Left hindlimb (tissue), 1 donor: Measurements from ENCODE around the gene C1orf141.
"Not testable (repeated sequence)": the region's sequence is repeated elsewhere in the genome, so short reads cannot be mapped to it uniquely, and the experiment has no call there.

ENCODE experiments used
- DNase-seq: peaks from one replicate; pipeline ENCODE4 v3.0.0-alpha.2; 2018

Gene C1orf141

GRCh38 chr1:67078291-67078690, 56.5 kb downstream of the C1orf141 start:
- no peak for DNase-seq

- no peak for DNase-seq
Observed at GRCh38 chr1:67077593-67077992, 57.2 kb downstream of the C1orf141 start.

DNA sequence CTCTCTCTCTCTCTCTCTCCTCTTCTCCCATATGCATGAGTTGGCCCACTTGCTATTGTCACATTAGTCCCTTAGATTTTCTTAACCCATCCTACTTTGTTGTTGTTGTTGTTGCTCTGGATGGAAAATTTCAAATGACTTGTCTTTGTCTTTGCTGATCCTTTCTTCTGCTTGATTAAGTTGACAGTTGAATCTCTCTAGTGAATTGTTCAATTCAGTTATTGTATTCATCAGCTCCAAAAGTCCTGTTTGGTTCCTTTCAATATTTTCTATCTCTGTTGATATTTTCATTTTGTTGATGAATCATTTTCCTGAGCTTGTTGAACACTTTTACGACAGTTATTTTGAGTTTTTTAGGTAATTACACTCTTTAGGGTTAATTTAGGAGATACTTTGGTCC, 62.0 kb downstream of the C1orf141 start:
- no peak for DNase-seq

DNA sequence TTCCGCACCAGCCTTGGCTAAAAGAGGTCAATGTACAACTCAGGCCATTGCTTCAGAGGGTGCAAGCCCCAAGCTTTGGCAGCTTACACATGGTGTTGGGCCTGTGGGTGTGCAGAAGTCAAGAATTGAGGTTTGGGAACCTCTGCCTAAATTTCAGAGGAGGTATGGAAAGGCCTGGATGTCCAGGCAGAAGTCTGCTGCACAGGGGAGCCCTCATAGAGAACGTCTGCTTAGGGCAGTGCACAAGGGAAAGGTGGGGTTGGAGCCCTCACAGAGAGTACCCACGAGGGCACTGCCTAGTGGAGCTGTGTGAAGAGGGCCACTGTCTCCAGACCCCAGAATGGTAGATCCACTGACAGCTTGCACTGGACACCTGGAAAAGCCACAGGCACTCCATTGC, 67.1 kb downstream of the C1orf141 start:
- not testable (repeated sequence) for DNase-seq

DNA sequence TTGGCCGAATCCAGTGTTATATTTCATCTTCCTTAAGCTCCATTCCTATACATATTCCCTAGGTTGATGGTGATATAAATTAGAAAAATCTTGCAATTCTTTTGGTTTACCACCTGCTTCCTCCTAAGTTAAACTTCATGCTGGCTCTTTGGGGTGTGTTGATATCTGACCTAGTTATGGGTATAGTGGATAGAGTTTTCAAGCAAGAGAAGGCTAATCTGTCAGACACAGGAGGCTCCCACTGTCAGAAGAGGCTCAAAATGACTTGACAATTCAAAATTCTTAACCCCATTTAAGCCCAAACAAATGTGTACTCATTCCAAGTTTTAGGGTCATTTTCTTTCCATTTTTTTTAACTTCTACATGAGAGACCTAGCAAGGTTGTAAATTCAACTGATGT, 72.4 kb downstream of the C1orf141 start:
- no peak for DNase-seq

- DNase-seq = no peak
Observed at GRCh38 chr1:67061266-67061665, 73.5 kb downstream of the C1orf141 start.

DNA sequence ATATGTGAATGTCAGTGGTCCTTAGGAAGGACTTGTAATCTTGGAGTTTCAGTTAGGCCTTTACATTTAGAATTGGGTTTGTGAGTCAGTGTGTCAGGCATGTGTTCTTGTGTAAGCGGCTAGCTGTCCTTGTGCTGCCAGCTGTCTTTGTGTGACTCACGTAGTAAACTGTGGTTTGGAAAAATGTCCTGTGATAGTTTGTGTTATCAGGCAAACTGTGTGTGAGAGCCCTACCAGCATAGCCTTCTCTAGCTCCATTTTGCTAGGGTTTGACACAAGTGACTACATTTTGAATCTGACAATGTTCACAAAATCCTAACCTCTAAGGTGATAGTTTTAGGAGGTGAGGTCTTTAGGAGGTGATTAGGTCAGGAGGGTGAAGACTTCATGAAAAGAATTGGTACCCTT, 74.0 kb downstream of the C1orf141 start:
- no peak for DNase-seq

DNA sequence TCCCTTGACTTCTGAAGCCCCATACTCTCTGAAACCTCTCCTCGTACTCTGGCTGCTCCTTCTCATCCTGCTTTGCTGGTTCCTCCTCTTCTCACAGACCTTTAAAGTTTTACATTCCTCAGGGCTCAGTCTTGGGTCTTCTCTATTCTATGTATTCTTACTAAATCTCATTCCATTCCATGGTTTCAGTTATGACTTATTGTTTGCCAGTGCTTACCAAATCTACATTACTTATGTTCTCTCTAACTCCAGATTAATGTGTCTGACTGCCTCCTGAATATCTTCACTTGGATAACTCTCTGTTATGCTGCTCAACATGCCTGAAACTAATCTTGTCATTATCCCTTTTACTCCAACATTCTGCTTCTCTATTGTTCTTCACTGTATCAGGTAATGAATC, 75.4 kb downstream of the C1orf141 start:
- no peak for DNase-seq

DNA sequence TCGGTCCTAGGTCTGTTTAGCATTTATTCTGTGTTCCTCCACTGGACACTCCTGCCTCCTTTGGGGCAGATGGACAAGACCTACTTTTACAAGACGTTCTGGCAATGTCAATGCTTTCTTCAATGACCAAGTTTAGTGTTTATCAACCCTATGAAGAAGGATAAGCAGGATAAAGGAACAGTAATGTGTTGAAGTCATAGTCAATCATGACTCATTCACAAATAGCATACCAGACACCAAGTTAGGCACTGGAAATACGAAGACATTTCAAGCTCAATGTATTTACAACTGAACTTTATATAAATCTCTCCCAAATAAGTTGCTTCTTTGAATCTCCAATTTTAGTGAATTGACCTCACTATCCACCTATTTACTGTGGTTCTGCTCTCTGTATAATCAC, 76.0 kb downstream of the C1orf141 start:
- no peak for DNase-seq

- DNase-seq = no peak
Observed at GRCh38 chr1:67058242-67058641, 76.5 kb downstream of the C1orf141 start.

- DNase-seq = peak; percentile 90
Observed at GRCh38 chr1:67053785-67054772, 80.7 kb downstream of the C1orf141 start, which contains the start of gene SLC35D1. Gene SLC35D1 (minus strand): TSS chr1:67054148. CDS start chr1:67054013, 135 bp downstream.

GRCh38 chr1:67053535-67053784, 81.3 kb downstream of the C1orf141 start:
- peak; percentile 88 for DNase-seq

GRCh38 chr1:67052741-67053534, 81.8 kb downstream of the C1orf141 start:
- peak; percentile 44 for DNase-seq

GRCh38 chr1:67051196-67051595, 83.6 kb downstream of the C1orf141 start:
- DNase-seq = no peak

DNA sequence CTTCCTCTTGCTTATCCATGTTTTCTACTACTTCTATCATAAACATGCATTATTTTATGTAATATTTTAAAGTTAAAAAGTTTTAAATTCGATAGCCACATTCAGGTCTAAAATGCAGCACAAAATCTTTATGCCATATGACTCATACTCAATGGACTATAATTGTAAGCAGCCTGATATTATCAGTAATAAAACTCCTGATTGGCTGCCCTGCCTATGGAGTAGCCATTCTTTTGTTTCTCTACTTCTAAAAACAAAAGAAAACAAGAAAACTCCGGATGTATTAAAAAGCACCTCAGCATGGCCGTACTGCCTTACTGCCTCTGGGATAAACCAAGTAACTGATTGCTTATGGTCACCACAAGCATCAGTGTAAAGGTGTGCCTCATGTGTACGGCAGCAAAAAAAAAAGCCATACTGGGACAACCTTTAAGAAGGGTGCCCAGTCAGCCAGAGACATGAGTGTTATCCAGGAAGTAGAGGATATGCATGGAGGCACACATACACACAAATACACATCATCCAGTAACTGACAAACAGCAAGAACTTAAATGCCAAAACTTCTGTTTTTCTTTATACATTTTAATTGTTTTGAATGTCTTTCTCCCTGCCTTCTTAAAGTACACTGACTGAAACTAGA, 90.0 kb downstream of the C1orf141 start:
- no peak for DNase-seq

GRCh38 chr1:67043366-67043765, 91.4 kb downstream of the C1orf141 start:
- DNase-seq = no peak
